NCI-H69 (cell line): Measurements from ENCODE around the gene HEXD.
"Not testable (repeated sequence)": the region's sequence is repeated elsewhere in the genome, so short reads cannot be mapped to it uniquely, and the experiment has no call there.

ENCODE experiments used
- DNase-seq: peaks from one replicate; lab custom pipeline; 2025; lab: John Stamatoyannopoulos, UW

Gene HEXD

DNA sequence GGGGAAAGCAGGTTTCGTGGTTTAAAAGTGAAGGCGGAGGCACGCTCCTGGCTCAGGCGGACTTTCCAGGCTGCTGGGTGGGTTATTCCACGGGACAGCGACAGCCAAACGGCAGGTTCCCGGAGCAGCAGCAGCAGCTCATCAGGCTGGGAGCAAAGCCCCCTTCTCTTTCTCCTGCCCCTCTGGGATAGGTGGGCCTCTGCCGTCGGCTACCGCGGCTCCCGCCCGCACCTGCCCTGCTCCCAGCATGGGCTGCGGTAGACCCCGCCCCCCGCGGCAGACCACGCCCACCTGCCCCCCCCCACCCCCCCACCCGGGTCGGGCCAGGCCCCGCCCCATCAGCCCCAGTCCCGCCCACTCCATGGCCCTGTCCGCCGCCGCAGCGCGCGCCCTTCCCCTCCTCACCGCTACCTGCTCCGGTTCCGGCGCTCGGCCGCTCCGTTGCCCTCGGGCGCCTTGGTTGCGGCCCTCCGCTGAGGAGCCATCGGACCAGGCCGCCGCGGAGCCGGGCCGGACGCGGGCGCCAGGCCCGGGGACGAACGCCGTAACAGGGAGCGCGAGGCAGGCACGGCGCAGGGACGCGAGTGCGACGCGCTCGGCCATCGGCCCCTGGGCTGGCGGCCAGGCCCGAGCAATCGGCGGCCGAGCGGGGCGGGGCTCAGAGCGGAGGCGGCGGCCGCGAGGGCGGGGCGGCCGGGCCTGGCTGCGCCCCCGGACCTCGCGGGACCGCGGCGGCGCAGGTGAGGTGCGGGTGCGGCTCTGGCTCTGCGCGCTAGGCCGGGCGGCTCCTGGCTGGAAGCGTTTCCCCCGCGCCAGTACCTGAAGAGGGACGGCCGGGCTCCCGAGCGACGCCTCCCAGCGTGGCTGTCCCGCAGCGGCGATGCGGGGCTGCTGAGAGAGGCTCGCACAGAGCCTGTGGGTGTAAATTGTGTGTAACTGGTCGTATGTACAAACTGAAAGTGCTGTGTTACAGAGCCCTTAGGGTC, at the start of gene HEXD, which contains the start of gene OGFOD3:
HEXD (plus strand) TSS at position 347 of the 986 bp plus-strand sequence. CDS start 1,453 bp downstream, outside the sequence.
OGFOD3 (minus strand) TSS at position 586 of the 986 bp plus-strand sequence; CDS start at position 485, 101 bp downstream.
- DNase-seq: peak; percentile 96

DNA sequence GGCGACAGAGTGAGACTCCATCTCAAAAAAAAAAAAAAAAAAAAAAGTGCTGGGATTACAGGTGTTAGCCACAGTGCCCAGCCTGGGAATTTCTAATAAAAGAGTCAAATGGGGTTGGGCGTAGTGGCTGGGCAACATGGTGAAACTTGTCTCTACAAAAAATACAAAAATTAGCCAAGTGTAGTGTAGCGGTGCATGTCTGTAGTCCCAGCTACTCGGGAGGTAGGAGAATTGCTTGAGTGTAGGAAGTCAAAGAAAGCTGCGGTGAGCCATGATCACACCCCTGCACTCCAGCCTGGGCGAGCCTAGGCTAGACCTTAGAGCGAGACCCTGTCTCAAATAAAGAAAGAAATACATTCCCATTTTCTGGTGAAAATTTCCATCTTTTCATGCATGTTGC, 48.9 kb upstream of the HEXD start:
- no peak for DNase-seq

DNA sequence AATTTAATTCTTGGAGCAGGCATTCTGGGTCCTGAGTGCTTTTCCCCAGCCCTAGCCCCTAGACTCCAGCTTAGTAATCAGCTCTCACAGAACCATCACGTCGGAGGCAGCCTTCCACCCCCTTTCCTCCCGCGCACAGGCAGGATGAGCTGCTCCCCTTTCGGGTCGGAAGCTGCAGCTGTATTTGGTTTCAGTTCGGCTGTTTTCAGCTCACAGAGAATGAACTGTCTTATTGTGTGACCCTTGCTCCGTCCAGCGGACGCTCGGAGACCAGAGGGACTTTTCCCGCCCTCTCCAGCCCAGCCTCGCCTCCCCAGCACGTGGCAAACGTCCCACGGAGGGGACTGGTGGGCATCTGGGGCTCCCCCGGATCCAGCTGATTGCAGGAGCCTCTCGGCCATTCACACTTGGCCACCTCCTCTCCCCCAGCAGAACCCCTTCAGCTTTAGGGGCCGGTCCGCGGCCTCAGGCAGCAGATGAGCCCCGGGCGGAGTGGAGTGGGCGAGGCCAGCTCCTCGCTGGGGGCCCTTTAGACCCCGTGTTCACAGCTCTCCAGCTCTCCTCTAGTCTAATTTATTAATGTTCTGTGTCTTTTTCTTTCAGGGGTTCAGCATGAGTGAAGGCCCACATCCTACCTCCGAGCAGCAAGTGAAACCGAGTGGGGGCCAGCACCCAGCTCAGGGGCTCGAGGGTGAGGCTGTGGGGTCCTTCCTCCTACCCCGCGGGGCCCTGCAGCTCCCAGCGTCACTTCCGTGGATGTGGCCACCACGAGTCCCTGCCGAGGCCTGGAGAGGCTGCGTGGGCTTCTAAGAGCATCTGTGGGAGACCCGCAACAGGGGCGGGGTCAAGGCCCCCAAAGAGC, 47.4 kb upstream of the HEXD start:
- no peak for DNase-seq

DNA sequence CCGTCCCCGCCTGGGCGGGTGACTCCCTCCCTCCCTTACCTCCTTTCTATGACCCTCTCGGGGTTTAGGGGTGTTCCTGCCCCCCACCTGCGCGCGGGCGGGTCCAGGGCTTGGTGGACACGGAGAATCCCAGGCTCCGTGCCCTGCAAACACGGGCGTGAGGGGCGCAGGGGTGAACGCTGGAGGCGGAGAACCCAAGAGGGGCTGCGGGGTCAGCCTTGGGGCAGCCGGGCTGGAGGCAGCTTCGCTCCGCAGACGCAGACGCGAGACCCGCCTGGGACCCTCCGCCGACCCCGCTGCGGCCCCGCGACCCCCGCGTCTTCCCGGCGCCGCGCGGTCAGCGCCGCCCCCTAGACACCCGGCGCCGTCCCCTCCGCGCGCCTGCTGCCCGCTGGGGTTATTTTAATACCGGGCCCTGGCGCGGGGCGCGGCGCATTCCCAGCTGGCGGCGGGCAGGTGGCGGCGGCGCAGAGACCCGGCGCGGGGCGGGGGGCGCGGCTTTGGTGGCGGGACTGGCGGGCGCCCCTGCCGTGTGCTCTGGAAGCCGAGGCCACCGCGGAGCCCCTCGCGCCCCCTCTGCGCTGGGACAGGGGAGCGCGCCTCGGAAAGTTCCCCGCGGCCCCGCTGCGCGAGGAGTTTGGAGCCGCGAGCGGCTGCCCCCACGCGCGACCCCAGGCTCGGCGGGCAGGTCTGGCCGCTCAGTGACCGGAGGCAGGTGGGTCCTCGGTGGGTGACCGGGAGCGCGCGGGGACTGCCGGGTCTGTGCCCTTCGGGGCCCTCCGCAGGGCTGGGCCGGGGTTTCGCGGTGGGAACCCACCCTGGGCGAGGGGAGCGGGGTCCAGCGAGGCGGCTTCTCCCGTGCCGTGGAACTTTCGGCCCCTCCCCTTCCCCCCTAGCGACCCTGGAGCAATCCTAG, 46.6 kb upstream of the HEXD start, which contains the start of gene UTS2R:
UTS2R (plus strand) TSS at position 433 of the 916 bp plus-strand sequence. CDS start 2,560 bp downstream, outside the sequence.
- DNase-seq: peak; percentile 63

DNA sequence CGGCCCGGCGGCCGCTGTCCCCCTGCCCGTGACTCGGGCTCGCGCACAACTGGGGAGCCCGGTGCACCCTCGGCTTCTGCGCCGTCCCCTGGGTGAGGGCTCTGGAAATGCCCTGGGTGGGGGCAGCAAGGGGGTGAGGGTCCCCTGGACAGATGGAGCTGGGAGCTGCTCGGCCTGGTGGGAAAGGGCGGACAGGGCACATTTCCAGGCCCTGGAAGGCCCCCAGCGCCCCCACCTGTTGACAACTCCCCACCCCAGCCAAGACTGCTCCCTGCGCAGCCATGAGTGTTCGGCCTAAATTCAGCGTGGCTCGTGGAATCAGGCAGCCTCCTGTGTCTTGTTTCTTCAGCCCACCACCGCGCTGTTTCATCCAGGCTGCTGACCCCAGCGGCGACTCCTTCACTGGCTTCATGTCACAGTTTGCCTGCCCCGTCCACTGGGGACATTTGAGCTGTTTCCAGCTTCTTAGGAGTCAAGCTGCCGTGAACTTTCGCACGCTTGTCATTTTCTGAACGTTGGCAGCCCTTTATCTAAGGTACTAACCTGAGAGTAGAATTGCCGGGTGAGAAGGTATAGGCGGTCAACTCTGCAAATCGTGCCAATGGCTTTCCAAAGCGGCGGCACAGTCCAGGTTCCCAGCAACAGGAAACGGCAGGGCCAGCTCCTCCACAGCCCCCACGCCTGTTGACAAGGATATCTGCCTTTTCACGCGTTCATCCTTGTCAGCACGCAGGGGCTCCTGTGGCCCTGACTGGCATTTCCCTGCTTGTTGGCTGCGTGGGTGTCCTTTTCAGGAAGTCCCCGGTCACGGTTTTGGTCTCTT, 45.7 kb upstream of the HEXD start:
- no peak for DNase-seq

DNA sequence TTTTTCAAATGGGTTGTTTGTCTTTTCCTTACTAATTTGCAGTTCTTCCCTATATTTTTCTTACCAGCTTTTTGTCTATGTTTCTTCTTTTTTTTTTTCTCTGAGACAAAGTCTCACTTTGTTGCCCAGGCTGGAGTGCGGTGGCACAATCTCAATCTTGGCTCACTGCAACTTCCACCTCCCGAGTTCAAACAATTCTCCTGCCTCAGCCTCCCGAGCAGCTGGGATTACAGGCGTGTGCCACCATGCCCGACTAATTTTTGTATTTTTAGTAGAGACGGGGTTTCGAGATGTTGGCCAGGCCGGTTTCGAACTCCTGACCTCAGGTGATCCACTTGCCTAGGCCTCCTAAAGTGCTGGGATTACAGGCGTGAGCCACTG, 45.1 kb upstream of the HEXD start:
- DNase-seq: not testable (repeated sequence)

DNA sequence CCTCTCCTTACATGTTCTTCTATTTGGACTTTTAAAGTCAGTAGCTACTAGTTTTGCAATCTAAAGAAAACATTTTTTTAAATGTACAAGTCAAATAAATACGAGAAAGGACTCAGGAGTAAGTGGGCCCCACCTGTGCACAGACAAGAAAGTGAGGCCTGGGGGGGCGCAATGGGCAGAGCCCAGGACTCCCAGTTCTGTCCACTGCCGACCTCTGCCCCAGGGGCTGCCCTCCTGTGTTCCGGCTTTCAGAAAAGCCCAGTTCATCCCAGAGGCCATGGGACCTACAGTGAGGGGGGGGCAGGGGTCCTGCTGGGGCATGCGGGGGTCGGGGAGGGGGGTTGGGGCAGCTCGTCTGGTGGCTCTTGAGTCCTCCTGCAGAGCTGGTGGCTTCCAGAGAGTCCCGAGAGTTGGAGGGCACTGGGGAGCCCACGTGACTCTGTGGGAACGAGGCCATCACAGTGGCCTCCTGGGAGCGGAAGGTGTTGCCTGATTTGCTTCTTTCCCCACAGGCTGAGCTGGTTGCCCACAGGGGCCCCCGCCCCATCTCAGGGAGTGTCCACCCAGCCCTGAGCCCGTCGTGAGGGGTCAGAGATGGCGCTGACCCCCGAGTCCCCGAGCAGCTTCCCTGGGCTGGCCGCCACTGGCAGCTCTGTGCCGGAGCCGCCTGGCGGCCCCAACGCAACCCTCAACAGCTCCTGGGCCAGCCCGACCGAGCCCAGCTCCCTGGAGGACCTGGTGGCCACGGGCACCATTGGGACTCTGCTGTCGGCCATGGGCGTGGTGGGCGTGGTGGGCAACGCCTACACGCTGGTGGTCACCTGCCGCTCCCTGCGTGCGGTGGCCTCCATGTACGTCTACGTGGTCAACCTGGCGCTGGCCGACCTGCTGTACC, 44.2 kb upstream of the HEXD start:
- no peak for DNase-seq

DNA sequence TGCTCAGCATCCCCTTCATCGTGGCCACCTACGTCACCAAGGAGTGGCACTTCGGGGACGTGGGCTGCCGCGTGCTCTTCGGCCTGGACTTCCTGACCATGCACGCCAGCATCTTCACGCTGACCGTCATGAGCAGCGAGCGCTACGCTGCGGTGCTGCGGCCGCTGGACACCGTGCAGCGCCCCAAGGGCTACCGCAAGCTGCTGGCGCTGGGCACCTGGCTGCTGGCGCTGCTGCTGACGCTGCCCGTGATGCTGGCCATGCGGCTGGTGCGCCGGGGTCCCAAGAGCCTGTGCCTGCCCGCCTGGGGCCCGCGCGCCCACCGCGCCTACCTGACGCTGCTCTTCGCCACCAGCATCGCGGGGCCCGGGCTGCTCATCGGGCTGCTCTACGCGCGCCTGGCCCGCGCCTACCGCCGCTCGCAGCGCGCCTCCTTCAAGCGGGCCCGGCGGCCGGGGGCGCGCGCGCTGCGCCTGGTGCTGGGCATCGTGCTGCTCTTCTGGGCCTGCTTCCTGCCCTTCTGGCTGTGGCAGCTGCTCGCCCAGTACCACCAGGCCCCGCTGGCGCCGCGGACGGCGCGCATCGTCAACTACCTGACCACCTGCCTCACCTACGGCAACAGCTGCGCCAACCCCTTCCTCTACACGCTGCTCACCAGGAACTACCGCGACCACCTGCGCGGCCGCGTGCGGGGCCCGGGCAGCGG, 43.4 kb upstream of the HEXD start:
- no peak for DNase-seq

DNA sequence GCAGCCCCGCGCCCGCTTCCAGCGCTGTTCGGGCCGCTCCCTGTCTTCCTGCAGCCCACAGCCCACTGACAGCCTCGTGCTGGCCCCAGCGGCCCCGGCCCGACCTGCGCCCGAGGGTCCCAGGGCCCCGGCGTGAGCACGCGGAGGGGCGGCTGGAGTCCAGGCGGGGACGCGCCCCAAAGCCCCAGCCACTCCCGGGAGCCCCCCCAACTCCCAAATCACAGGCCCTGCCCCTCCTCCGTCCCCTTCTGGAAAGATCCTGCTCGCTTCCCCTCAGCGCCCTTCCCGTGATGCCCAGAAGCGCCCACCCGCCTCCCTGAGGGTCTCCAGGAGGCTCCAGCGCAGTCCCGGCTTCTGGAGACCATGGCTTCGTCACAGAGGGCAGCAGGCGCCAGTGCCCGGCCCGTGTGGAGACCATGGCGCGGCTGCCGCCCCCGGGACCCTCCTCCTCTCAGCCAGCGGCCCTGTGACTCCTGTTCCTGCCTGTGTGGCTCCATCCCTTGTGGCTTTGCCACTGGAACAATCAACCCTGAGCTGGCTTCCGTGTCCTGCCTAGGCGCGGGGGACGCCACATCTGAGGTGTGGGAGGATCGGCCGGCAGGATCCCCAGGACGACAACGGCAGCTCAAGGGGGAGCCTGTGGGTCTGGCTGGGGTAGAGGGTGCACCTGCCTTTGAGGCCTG, 42.6 kb upstream of the HEXD start:
- no peak for DNase-seq

DNA sequence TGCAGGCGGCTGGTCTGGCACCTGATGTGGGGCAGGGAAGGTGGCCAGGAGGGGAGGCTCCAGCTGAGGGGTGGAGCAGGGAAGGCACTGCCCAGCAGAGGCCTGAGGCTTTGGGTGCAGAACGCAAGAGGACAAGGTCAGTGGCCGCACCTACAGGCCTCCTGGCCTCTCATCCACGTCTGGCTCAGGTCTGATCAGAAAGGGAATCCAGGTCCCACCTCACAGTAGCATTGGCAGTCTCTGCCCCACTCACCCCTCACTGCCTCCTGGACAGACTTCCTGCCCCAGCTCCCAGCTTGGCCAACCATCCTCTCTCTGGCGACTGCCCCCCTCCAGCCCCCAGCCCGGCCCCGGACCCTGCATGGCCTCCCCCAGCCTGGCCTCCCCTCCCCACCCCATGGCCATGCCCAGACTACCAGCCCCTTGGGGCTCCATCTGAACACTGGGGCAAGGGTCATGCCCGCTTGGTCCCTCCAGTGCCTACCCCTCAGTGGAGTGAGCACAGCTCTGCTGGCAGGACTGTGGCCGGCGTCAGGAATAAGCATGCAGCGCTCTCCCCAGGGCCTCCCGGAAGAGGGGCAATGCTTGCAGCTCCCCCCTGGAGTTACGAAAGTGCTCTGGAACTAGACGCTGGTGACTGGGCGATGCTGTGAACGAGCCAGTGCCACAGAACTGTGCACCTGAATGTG, 42.0 kb upstream of the HEXD start:
- no peak for DNase-seq

DNA sequence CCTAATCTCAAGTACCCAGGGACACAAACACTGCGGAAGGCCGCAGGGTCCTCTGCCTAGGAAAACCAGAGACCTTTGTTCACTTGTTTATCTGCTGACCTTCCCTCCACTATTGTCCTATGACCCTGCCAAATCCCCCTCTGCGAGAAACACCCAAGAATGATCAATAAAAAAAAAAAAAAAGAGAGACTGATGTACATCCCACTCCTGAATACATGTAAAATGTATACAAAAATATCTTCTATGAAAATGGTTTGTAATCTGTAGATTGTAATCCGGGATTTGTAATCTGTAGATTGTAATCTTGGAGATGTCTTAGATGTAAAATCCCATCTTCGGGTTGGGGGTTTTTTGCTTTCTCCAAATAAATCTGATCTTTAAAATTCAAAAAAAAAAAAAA, 40.9 kb upstream of the HEXD start:
- not testable (repeated sequence) for DNase-seq

DNA sequence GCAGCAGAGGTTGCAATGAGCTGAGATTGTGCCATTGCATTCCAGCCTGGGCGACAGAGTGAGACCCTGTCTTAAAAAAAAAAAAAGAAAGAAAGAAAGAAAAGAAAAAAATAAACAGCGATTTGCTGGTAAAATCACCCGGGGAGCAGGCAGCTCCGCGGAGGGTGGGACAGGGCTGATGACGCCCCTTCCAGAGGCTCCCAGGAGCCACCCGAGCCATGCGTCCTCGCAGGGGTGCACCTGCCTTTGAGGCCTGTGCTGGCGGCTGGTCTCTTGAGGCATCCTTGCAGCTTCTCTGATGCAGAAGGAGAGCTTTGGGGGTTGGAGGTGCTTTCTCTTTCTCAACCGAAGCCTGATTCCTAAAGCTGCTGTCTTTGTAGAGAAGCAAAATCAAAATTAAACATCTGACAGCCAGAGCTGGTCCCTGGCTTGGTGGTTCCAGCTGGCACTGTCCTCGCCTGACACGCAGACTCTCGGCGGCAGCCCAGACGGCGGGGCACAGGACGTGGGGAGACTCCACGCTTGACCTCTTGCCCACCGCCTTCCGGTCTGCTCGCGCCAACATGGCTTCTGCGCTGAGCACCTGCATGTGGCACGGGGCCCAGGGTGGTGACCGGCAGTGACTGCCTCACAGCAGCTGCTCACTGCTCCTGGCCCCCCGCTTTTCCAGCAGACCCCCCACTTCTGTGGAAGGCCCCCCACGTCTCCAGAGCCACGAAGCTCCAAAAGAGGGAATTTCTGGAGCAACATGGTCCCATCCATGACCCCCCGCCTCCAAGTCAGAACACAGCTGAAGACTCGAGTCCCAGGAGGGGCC, 40.0 kb upstream of the HEXD start:
- no peak for DNase-seq

DNA sequence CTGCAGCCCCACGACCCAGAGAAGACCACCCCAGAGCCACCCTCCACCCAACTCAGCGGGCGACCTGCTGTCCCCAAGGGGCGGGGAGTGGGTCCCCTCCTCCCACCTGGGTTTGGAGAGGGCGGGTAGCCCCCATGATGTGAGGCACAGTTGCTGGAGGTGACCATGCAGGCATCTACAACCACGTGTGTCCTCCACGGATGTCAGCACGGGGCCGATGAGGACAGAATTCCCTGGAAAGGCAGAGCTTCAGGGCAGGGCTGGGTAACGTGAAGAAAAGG, 39.5 kb upstream of the HEXD start:
- DNase-seq: no peak

DNA sequence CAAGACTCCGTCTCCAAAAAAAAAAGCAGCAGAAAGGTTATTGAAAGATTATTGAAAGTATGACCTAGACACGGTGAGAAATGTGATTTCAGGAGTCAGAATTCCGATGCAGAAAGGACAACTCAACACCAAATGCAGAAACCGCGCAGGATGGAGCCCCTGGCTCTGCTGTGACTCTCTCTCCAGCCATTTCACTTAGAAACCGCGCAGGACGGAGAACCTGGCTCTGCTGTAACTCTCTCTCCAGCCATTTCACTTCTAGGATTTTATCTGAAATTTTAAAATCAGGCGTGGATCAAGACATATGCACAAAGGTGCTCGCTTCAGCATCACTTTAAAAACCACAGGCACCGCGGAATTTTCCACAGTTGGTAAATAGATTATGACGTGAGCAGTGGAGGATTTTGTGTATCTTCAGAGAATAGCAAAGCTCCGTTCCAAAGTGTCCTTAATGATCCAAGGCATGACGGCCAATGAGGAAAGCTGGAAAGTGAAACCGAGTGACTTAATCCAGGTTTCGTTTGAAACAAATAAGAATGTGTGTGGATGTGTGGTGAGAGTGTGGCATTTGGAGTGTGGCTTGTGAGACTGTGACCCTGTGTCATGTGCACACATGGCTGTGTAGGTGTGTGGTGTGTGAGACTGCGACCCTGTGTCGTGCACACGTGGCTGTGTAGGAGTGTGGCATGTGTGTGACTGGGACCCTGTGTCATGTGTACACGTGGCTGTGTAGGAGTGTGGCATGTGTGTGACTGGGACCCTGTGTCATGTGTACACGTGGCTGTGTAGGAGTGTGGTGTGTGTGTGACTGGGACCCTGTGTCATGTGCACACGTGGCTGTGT, 37.1 kb upstream of the HEXD start:
- DNase-seq: no peak

DNA sequence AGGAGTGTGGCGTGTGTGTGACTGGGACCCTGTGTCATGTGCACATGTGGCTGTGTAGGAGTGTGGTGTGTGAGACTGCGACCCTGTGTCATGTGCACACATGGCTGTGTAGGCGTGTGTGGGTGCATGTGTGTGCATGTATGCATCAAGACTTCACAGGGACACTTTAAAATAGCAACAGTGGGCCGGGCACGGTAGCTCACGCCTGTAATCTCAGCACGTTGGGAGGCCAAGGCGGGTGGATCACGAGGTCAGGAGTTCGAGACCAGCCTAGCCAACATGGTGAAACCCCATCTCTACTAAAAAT, 36.5 kb upstream of the HEXD start:
- not testable (repeated sequence) for DNase-seq
